Heart right ventricle (tissue), 16 donors: ENCODE measurements around the gene COL8A2. TPM values are rescaled to one million over a fixed set of nuclear protein-coding genes. Genes with fewer than 3 reads are reported as not detected.

Experiments used
- ATAC-seq, 8 donors: fragments of 200-7000 bp; cut with Tn5 transposase; one replicate each; pipeline ENCODE4 v1.9.1; 2020; ENCODE audit warnings: mild to moderate bottlenecking in 8 of 8, moderate library complexity in 8 of 8, moderate number of reproducible peaks in 1 of 8
- DNase-seq, 2 donors: peaks; one replicate each; pipeline ENCODE4 v3.0.0-alpha.2; 2020
- H3K27ac ChIP-seq, 10 donors: fragments of 200-600 bp; sonication (generic) in 2 of 10; one replicate each; pipeline versions ENCODE4 v1.5.0 to v1.8.0; 2020 to 2022; ENCODE audit warnings: mild to moderate bottlenecking in 3 of 10
- H3K27me3 ChIP-seq, 7 donors: fragments of 200-600 bp; one replicate each; pipeline ENCODE4 v1.8.0; 2021 to 2022; ENCODE audit warnings: mild to moderate bottlenecking in 2 of 7
- H3K36me3 ChIP-seq, 9 donors: fragments of 200-600 bp; sonication (generic) in 1 of 9; one replicate each; pipeline versions ENCODE4 v1.5.0 to v1.8.0; 2020 to 2022; ENCODE audit warnings: mild to moderate bottlenecking in 2 of 9
- H3K4me1 ChIP-seq, 9 donors: fragments of 200-600 bp; sonication (generic) in 1 of 9; one replicate each; pipeline versions ENCODE4 v1.5.0 to v1.8.0; 2020 to 2022; ENCODE audit warnings: mild to moderate bottlenecking in 4 of 9
- H3K4me3 ChIP-seq, 10 donors: fragments of 200-600 bp; sonication (generic) in 2 of 10; one replicate each; pipeline versions ENCODE4 v1.5.0 to v1.8.0; 2020 to 2022; ENCODE audit warnings: mild to moderate bottlenecking in 7 of 10, moderate library complexity in 2 of 10
- H3K9me3 ChIP-seq, 11 donors: fragments of 200-600 bp in 10 of 11; sonication (generic) in 2 of 11; one replicate each; pipeline versions ENCODE4 v1.5.0 to v1.8.0; 2013 to 2022; ENCODE audit warnings: mild to moderate bottlenecking in 2 of 11, control low read depth in 1 of 11, moderate library complexity in 1 of 11
- WGBS, 2 donors: extraction: QIAGEN DNeasy Blood & Tissue Kit; methylation state at CpG; one replicate each; pipeline ENCODE4 v1.1.7; 2013; ENCODE audit warnings: inconsistent platforms in 1 of 2; 5-methylcytosine and 5-hydroxymethylcytosine counted together
- intact Hi-C, 10 donors: fragments of 100-400 bp; cut with DNase I; formaldehyde crosslinking; loops; one replicate each; pipeline versions ENCODE4 v1.11.1 to v1.14.2; 2022
- polyA plus RNA-seq, 2 donors: library from polyadenylated mRNA; stranded (reverse); fragments of 200-250 nt; gene quantifications; one replicate each; pipeline ENCODE4 v1.2.3, GENCODE V29; 2013
- total RNA-seq, 10 donors: library from RNA; stranded (reverse); fragmentation: NEBNext Ultra II Directional in 3 of 10; extraction: Animal tissue kit (Norgen Biotek cat#: 25700) in 3 of 10; gene quantifications; one replicate each; pipeline versions ENCODE4 v1.2.1 to v1.2.4, GENCODE V29; 2021 to 2023
- TF ChIP-seq, protein P1 (sequence below), 9 donors: fragments of 200-600 bp; sonication (generic) in 2 of 9; IDR thresholded peaks; one replicate each; pipeline versions ENCODE4 v1.5.0 to v1.8.0; 2021 to 2022; ENCODE audit warnings: antibody characterized with exemption in 9 of 9, mild to moderate bottlenecking in 5 of 9, moderate library complexity in 1 of 9
- donor health status: Arrhythmogenic right ventricular cardiomyopathy.
- donor health status: ischemic (EF 13 %, LVEDD 7.1; RV severe dilation, severe dysfunction).
- donor health status: healthy with polysubstance abuse.
- donor health status: DM: no; HTN: yes; CAD: no.
- donor health status: DM: no; HTN: no; CAD: no.
- donor health status: ischemic (EF 25% LVEDD 6.9; RV normal size, moderate dysfunction).
- donor health status: ischemic (EF 25% LVEDD 5.7; RV mildly dilated, moderate dysfunction).
- donor health status: healthy.
- donor health status: DM: yes; HTN: yes; CAD: no.
- donor health status: Ischemic cardiomyopathy.
- donor health status: ischemic (EF 35%, LVEDD 5.7; RV mildly dilated, moderate dysfunction).
- donor health status: nonischemic (EF 11% LVEDD 7.7; RV severe dilation, severe dysfunction).
- donor health status: DM: yes; HTN: yes; CAD: no.
- donor health status: PGD.
- donor health status: ischemic (EF 29% LVEDD 5.4; RV normal size, mild dysfunction).
- donor health status: nonischemic (EF 23%, LVEDD 6.1; RV moderate dilation, normal function).

The COL8A2 gene
- total and polyA plus RNA-seq, 12 donors, result 0.53 to 2.0 (median 0.73) TPM

DNA sequence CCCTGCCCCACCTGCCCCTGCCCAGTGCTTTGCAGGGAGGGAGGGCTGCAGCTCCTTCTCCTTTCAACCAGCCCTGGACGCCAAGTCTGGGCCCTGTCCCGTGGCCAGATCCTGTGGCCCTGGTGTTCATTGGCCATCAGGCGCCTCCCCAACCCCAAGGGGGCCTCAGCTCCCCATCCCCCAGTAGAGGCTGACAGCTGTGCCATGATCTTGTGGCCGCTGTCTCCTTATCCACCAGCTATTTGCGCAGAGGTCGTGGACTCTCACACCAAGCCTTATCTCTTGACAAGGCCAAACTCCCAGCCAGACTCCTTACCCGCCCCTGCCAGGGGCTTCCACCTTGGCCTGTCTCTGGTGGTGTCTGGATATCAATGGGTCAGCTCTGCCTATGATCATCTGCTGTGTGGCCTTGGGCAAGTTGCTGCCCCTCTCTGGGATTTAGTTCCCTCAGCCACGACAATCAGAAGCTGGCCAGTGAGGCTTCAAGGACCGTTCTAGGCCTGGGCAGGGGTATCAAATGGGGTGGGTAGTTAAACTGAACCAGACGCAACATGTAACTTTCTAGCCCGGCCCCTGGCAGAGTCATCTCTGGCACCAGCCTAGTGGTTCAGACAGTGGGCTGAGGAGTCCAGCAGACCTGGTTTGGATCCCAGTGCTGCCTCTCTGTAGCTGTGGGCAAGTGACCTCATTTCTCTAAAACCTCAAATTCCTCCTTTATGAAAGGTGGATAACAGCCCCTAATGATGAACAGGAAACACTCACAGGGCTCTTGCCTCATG is 3.3 kb upstream of the COL8A2 start:
- Histone ChIP-seq H3K9me3 (no peaks in the 10 kb centered on the region), H3K27ac (no peak overlapping the region), H3K4me1 (peaks cover 0 to 24% (median 5%) of the 10 kb centered on the region in 9 donors), H3K36me3 (no peaks in the 10 kb centered on the region), H3K27me3 (peaks cover 0 to 27% (median 10%) of the 10 kb centered on the region in 7 donors), H3K4me3 (no peak overlapping the region)
- ATAC-seq, result no peak
- 81% methylated on average over 11 of the region's 11 CpGs for WGBS, 2 donors
- intact Hi-C loops, result no loop called here
- no peak for DNase-seq
- TF ChIP-seq, protein P1, sequence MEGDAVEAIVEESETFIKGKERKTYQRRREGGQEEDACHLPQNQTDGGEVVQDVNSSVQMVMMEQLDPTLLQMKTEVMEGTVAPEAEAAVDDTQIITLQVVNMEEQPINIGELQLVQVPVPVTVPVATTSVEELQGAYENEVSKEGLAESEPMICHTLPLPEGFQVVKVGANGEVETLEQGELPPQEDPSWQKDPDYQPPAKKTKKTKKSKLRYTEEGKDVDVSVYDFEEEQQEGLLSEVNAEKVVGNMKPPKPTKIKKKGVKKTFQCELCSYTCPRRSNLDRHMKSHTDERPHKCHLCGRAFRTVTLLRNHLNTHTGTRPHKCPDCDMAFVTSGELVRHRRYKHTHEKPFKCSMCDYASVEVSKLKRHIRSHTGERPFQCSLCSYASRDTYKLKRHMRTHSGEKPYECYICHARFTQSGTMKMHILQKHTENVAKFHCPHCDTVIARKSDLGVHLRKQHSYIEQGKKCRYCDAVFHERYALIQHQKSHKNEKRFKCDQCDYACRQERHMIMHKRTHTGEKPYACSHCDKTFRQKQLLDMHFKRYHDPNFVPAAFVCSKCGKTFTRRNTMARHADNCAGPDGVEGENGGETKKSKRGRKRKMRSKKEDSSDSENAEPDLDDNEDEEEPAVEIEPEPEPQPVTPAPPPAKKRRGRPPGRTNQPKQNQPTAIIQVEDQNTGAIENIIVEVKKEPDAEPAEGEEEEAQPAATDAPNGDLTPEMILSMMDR (IDR thresholded peaks at IDR 0.05), result no peak

DNA sequence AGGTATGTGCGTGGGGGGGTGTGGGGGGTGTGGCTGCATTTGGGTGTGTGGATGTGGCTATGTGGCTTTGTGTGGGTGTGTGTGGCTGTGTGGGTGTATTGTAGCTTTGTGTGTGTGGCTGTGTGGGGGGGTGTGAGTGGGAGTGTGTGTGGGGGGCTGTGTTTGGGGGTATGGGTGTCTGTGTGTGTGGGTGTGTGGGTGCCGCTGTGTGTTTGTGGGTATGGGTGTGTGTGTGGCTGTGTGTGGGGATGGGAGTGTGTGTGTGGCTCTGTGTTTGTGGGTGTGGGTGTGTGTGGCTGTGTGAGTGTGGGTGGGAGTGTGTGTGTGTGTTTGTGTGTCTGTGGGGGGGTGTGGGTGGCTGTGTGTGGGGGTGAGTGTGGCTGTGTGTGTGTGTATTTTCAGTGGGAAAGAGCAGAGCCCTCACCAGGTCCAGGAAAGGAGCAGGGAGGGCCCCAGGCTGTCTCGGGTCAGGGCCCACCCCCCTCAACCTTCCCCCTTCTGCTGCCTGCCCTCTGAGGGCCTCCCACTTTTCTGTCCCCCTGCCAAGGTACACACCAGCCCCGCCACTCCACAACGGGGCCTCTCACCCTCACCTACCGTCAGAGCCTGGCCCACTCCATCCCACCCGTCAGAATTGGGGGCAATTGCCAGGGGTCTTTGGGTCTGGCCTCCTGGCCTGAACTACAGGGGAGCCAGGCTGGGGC is 1.9 kb upstream of the COL8A2 start:
- intact Hi-C loops, result no loop called here
- no peaks in the 10 kb centered on the region for H3K9me3 ChIP-seq
- H3K4me3 ChIP-seq, result no peak overlapping the region
- H3K27me3 ChIP-seq, result peaks cover 0 to 33% (median 10%) of the 10 kb centered on the region in 7 donors
- no peak overlapping the region for H3K27ac ChIP-seq
- no peaks in the 10 kb centered on the region for H3K36me3 ChIP-seq
- WGBS, 2 donors, result 54 to 57% methylated on average over 7 of the region's 7 CpGs
- TF ChIP-seq, protein P1 (IDR thresholded peaks at IDR 0.05), result no peak
- peaks cover 0 to 34% (median 5%) of the 10 kb centered on the region in 9 donors for H3K4me1 ChIP-seq
- DNase-seq (no peak), ATAC-seq (no peak)

- Histone ChIP-seq H3K4me3 (peak overlapping the region in 1 of 10 donors; percentile 49), H3K4me1 (peaks cover 0 to 35% (median 5%) of the 10 kb centered on the region in 9 donors), H3K27ac (no peak overlapping the region), H3K36me3 (no peaks in the 10 kb centered on the region), H3K9me3 (no peaks in the 10 kb centered on the region), H3K27me3 (peaks cover 0 to 33% (median 10%) of the 10 kb centered on the region in 7 donors)
- 81 to 86% methylated on average over 21 of the region's 21 CpGs for WGBS, 2 donors
- TF ChIP-seq, protein P1 (IDR thresholded peaks at IDR 0.05), result no peak
- DNase-seq (no peak), ATAC-seq (no peak)
- intact Hi-C loops, result no loop called here
These were observed 1.1 kb upstream of the COL8A2 start for GRCh38 chr1:36126005-36126716.
